Activated T-helper 17 cell treated with anti-CD3 and anti-CD28 coated beads, Interleukin-2, amount 50 U/mL, for 72 hours (primary cell): Measurements from ENCODE around the gene GPC2. TPM values are rescaled to one million over a fixed set of nuclear protein-coding genes. Genes with fewer than 3 reads are reported as not detected.
"Not testable (repeated sequence)": the region's sequence is repeated elsewhere in the genome, so short reads cannot be mapped to it uniquely, and the experiment has no call there.

Experiments used
- ATAC-seq: fragments of 150-1000 bp; cut with Tn5 transposase; replicated peaks from 2 replicates; pipeline ENCODE4 v1.10.0; 2021; ENCODE audit warnings: mild to moderate bottlenecking, moderate library complexity
- H3K27ac Mint-ChIP-seq: one replicate; pipeline ENCODE4 v1.8.0; 2022; ENCODE audit warnings: mixed read lengths
- H3K27me3 Mint-ChIP-seq: one replicate; pipeline ENCODE4 v1.8.0; 2022; ENCODE audit warnings: mixed read lengths
- H3K36me3 Mint-ChIP-seq: one replicate; pipeline ENCODE4 v1.8.0; 2022; ENCODE audit warnings: low read depth, mild to moderate bottlenecking, mixed read lengths
- H3K4me1 Mint-ChIP-seq: one replicate; pipeline ENCODE4 v1.8.0; 2022; ENCODE audit warnings: mixed read lengths
- H3K4me3 Mint-ChIP-seq: one replicate; pipeline ENCODE4 v1.8.0; 2022; ENCODE audit warnings: mild to moderate bottlenecking, mixed read lengths
- H3K9me3 Mint-ChIP-seq: one replicate; pipeline ENCODE4 v1.8.0; 2022; ENCODE audit warnings: mixed read lengths
- total RNA-seq, 2 donors: library from RNA; stranded (reverse); gene quantifications; one replicate each; pipeline ENCODE4 v1.2.3, GENCODE V29; 2022

GPC2 gene
- total RNA-seq, 2 donors from 2014 or later, result 2.8 to 4.9 TPM

DNA sequence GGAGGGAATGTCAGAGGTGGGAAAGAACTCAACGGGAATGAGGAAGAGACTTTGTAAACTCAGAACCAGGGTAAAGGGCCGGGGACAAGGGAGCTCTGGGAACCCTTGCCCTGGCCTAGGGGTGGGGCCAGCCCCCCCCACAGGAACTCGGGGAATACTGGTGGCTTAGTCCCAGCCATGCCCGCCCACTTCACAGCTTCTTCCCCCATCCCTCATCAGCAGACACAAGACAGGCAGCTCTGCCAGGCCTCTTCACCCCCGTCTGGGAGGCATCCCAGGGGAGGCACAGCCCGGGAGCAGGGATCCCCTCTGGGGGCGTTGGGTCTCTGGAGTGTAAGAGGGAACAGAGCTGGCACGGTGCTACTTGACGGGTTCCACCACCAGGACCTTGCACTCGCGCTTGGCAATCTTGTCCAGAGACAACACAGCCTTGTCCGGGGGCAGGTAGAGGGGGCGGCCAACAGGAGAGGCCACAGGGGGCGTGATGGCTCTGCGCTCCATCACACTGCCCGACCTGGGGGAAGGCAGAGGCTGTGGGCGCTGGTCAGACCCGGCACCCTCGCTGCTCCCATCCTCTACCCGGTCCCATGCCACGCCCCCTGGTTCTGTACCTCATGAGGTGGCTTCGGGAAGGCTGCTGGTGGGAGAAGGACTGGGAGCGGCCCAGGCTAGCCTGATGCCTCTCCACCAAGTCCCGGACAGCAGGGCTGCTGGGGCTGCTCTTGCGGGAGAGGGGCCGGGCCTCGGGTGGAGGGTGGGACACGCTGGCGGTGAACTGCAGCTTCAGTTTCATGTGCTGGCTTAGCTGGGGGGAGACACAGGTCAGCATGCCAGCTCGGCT, 22.3 kb downstream of the GPC2 start:
- Mint-ChIP-seq H3K36me3 (peaks cover 74% of the 10 kb centered on the region), H3K4me1 (peaks cover 22% of the 10 kb centered on the region), H3K27ac (no peak overlapping the region), H3K9me3 (no peaks in the 10 kb centered on the region), H3K27me3 (no peaks in the 10 kb centered on the region), H3K4me3 (no peak overlapping the region)
- ATAC-seq, result no peak

DNA sequence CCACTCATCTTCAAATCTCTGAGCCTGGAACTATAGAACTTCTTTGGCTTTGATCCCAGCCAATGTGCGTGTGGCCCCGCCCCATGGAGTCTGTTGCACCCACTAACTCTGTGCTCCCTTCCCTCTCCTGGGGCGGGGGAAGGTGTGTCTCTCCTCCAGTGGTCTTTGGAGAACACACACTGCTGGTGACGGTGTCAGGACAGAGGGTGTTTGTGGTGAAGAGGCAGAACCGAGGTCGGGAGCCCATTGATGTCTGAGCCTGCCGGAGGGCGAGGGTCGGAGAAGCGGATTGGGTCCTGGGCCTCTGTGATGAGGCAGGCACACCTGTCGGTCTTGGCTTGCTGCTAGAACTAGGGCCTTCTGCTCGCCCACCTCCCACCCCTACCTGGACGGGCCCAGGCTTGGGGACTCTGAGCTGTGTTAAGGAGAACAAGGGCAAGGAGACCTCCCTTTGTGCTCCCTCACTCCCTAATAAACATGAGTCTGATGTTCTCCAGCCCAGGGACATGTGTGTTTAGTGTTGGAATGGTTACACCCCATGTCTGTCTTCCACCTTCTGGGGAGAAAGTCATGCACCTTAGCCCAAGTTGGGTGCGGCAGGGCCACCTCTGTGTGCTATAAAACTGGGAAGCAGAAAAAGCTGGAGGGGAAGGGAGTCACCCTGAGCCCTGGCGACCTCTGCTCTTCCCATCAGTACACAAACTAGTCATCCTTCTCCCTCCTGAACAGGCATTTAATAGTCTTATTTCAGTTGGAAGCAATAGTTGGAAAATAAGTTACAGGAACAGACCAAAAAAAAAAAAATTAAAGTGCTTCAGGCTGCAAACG, 23.3 kb downstream of the GPC2 start:
- Mint-ChIP-seq H3K27ac (peak overlapping the region; percentile 41), H3K4me1 (peaks cover 22% of the 10 kb centered on the region), H3K27me3 (no peaks in the 10 kb centered on the region), H3K9me3 (no peaks in the 10 kb centered on the region), H3K36me3 (peaks cover 74% of the 10 kb centered on the region), H3K4me3 (no peak overlapping the region)
- no peak for ATAC-seq

DNA sequence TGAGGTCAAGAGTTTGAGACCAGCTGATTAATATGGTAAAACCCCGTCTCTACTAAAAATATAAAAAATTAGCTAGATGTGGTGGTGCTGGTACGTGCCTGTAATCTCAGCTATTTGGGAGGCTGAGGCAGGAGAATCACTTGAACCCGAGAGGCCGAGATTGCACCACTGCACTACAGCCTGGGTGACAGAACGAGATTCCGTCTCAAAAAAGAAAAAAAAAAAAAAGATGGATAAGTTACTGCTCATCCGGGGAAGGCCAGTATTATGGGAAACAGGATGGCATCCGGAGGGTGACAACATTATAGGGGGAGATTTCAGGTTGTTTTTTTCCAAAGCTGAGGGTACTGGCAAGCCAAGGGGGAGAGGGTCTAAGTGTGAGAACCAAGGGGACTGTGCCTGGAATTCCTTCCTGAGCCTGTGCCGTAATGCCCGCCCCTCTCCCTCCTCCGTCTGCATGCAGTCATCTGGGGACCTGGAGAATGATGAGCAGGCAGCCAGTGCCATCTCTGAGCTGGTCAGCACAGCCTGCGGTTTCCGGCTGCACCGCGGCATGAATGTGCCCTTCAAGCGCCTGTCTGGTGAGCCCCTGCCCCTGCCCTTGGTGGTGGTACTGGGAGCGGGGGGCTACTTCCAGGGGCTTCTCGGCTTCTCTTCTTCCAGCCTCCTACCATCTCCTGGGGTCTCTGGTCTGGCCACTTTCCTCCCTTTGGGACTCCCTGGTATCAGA, 24.1 kb downstream of the GPC2 start:
- Mint-ChIP-seq H3K27ac (peak overlapping the region; percentile 41), H3K9me3 (no peaks in the 10 kb centered on the region), H3K27me3 (no peaks in the 10 kb centered on the region), H3K4me1 (peaks cover 22% of the 10 kb centered on the region), H3K4me3 (no peak overlapping the region), H3K36me3 (peaks cover 74% of the 10 kb centered on the region)
- ATAC-seq, result no peak

DNA sequence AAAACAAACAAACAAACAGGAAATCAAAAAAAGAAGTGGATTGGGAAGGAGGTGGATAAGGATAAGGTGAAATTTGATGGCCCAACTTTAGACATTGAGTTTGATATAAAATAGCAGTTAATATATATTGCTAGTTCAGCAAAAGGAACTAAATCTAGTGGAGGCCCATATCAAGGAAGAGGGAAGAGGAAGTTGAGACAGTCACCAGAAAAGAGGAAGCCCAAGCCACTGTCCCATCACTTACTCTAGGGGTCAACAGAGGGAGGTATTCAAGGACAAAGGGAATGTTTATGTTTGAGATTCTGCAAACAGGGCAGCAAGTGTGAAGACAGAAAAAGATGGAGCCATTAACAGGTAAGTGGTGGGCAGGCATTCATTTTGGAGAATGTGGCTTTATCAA, 24.8 kb downstream of the GPC2 start:
- Mint-ChIP-seq H3K9me3 (no peaks in the 10 kb centered on the region), H3K27ac (peak overlapping the region; percentile 8), H3K27me3 (no peaks in the 10 kb centered on the region), H3K4me1 (peaks cover 19% of the 10 kb centered on the region), H3K36me3 (peaks cover 70% of the 10 kb centered on the region), H3K4me3 (no peak overlapping the region)
- no peak for ATAC-seq

DNA sequence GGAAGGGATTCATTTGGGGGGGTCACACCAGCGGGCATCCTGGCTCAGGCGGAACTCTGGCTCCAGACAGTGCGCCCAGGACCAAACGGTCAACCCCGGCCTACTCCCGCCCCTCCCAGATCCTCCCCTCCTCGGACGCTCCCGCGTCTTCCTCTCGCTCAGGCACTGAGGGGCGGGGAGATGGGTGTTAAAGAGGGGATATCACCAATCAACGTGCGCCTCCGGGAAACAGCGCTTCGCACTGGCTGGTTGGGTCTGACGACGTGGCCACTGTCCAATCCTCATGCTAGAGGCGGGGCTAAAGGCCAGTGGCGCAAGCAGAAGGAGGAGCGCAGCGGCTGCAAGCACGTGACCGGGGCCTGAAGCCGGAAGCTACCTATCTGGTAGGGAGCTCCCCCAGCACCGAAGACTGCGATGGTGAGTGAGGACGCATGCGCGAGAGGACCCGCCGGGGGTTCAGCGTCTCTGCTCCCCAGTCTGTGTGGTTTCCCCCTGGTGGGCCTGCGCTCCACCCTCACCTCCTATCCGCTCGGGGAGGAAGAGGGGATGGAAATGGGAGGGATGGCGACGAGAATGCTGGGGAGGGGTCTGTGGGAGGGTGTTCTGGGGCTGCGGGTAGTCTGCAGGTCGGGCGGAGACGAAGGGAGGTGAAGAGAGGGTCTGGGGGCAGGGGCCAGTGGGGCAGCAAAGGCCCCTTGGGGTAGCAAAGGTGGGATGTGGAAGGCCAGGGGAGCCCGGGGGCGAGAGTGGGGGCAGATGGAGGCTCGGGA, 28.4 kb downstream of the GPC2 start, which contains the start of gene LAMTOR4:
Gene LAMTOR4 (plus strand): TSS at position 360 of the 770 bp plus-strand sequence. CDS start 55 bp downstream, at position 415.
- ATAC-seq, result peak; percentile 99
- Mint-ChIP-seq H3K4me1 (peaks cover 14% of the 10 kb centered on the region), H3K4me3 (peak within 1 kb of the TSS; percentile 88), H3K36me3 (peaks cover 37% of the 10 kb centered on the region), H3K27ac (peak within 1 kb of the TSS; percentile 90), H3K9me3 (no peaks in the 10 kb centered on the region), H3K27me3 (no peaks in the 10 kb centered on the region)

DNA sequence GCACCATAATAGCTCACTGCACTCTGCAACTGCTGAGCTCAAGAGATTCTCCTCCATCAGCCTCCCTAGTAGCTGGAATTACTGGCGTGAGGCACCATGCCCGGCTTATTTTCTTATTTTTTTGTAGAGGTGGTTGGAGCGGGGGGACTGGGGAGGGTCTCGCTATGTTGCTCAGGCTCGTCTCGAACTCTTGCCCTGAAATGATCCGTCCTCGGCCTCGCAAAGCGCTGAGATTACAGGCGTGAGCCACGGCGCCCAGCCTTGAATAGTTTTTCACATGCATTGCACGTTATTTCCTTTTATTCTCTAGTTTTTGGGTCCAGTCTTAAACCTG, 29.0 kb downstream of the GPC2 start:
- peaks cover 14% of the 10 kb centered on the region for H3K4me1 Mint-ChIP-seq
- no peak for ATAC-seq

DNA sequence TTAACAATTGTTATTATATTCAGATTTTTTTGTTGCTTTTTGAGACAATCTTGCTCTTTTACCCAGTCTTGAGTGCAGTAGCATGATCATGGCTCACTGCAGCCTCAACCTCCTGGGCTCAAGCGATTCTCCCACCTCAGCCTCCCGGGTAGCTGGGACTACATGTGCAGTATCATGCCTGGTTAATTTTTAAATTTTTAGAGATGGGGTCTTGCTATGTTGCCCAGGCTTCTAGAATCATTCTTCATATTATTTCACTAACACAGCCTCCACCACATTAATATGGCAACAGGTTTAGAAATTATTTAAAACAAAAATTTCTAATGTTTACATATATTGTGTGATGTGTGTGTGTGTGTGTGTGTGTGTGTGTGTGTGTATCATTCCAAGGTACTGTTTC, 29.9 kb downstream of the GPC2 start:
- no peaks in the 10 kb centered on the region for H3K9me3 Mint-ChIP-seq
- no peak for ATAC-seq
- H3K36me3 Mint-ChIP-seq, result peaks cover 22% of the 10 kb centered on the region
- no peaks in the 10 kb centered on the region for H3K27me3 Mint-ChIP-seq
- H3K4me3 Mint-ChIP-seq, result no peak overlapping the region
- no peak overlapping the region for H3K27ac Mint-ChIP-seq
- peaks cover 9% of the 10 kb centered on the region for H3K4me1 Mint-ChIP-seq

More for the DNA sequence above, 29.0 kb downstream of the GPC2 start:
- H3K27ac Mint-ChIP-seq, result peak overlapping the region; percentile 90
- no peaks in the 10 kb centered on the region for H3K27me3 Mint-ChIP-seq
- peaks cover 31% of the 10 kb centered on the region for H3K36me3 Mint-ChIP-seq
- H3K9me3 Mint-ChIP-seq, result no peaks in the 10 kb centered on the region
- peak overlapping the region; percentile 88 for H3K4me3 Mint-ChIP-seq

DNA sequence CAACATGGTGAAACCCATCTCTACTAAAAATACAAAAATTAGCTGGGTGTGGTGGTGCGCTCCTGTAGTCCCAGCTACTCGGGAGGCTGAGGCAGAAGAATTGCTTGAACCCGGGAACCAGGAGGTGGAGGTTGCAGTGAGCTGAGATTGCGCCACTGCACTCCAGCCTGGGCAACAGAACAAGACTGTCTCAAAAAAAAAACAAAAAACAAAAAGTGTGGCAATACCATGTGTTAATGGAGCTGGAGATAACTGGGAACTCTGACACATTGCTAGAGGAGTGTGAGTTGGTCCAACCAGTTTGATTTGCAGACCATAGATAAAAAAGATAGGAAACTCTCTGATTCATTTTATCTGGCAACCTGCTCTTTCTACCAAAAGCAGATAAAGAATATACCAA, 30.8 kb downstream of the GPC2 start:
- not testable (repeated sequence) for H3K27me3 Mint-ChIP-seq, H3K4me3 Mint-ChIP-seq, H3K9me3 Mint-ChIP-seq, ATAC-seq, H3K27ac Mint-ChIP-seq, H3K4me1 Mint-ChIP-seq
- H3K36me3 Mint-ChIP-seq, result peaks cover 13% of the 10 kb centered on the region

DNA sequence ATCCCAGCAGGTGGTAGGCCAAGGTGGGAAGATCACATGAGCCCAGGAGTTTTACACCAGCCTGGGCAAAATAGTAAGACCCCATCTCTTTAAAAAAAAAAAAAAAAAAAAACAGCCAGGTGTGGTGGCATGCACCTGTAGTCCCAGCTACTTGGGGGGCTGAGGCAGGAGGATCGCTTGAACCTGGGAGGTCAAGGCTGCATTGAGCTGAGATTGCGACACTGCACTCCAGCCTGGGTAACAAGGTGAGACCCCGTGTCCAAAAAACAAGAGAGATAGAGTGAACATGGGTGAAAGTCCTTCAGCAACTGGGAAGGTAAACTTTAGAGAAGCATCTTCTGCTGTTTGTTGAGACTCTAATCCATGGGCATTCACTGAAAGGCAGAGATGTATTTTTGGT, 34.7 kb downstream of the GPC2 start:
- no peaks in the 10 kb centered on the region for H3K36me3 Mint-ChIP-seq
- no peaks in the 10 kb centered on the region for H3K27me3 Mint-ChIP-seq
- no peak overlapping the region for H3K27ac Mint-ChIP-seq
- H3K4me3 Mint-ChIP-seq, result no peak overlapping the region
- no peaks in the 10 kb centered on the region for H3K9me3 Mint-ChIP-seq
- ATAC-seq, result no peak
- no peaks in the 10 kb centered on the region for H3K4me1 Mint-ChIP-seq

DNA sequence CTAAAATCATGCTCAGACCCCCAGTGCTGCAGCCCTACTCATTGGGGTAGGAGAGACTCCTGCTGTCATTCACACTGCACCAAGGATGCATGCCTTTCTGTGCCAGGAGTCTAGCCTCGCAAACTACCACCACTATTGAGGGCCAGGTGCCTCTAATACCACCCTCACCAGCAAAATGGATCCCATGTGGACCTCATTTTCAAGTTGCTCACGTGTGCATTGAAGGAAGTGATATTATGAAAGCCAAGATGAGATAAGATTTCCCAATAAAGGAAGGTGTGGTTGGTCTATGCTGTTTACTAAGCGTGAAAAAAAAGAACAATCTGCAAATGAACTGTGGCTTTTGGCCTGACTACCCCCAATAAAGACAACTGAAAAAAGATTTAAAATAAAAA, 35.6 kb downstream of the GPC2 start:
- ATAC-seq, result no peak
- no peaks in the 10 kb centered on the region for H3K4me1 Mint-ChIP-seq

DNA sequence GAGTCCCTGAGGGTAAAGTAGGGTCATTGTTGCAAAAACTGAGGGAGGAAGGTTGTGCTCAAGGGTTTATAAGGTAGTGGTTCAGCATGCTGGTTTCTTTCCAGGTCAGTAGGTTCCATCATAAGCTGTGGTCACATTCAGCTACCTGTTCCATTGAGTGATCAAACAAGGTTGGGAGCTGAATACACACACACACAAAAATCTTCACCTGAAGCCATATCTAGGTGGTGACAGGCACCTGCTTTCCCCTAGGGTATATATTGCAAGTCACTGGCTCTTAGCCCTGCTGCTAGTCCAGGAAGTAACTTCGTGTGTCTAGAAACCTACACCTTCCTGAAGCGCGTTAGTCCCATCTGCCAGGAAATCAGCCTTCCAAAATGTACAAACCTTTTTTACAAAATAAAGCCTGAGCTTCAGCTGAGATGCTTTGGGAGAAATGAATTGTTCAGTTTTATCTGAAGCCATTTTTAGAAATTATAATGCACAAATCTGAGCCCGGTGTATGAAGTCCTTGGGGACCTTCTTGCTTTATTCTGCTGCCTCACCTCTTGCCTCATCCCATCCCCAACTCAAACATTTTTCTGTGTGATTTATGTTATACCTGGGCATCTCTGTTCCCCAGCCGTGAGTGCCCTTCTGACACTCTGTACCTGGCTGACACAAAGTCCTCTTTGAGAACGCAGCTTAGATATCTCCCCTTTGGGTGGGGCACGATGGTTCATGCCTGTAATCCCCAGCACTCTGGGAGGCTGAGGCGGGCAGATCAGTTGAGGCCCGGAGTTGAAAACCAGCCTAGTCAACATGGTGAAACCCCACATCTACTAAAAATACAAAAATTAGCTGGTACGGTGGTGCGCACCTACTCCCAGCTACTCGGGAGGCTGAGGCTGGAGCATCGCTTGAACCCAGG, 39.1 kb downstream of the GPC2 start:
- Mint-ChIP-seq H3K4me1 (no peaks in the 10 kb centered on the region), H3K36me3 (no peaks in the 10 kb centered on the region), H3K4me3 (no peak overlapping the region), H3K9me3 (no peaks in the 10 kb centered on the region), H3K27ac (peak overlapping the region; percentile 8), H3K27me3 (no peaks in the 10 kb centered on the region)
- no peak for ATAC-seq

More for the DNA sequence above, 35.6 kb downstream of the GPC2 start:
- Mint-ChIP-seq H3K9me3 (no peaks in the 10 kb centered on the region), H3K27me3 (no peaks in the 10 kb centered on the region), H3K36me3 (no peaks in the 10 kb centered on the region), H3K4me3 (no peak overlapping the region), H3K27ac (no peak overlapping the region)

DNA sequence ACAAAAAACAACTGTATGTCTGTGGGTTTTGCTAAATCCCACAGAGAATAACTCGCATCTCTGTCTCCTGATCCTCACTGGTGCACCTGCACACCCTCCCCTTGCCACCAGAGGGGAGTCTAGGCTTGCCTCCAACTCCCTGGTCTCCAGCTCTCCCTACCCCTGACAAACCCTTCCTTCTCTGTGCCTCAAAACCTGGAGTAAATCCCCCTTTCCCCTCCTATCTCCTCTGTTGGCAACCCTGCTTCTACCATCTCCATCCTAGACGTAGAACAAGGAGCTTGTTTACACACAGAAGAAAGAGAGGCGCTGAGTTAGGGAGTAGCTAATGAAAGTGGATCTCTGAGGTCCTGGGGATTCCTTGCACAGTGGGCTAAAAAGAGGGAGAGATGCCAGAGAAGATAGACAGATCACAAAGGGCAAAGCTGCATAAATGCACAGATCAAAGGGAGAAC, 44.5 kb downstream of the GPC2 start:
- no peaks in the 10 kb centered on the region for H3K36me3 Mint-ChIP-seq
- H3K4me3 Mint-ChIP-seq, result peak overlapping the region; percentile 5
- H3K4me1 Mint-ChIP-seq, result no peaks in the 10 kb centered on the region
- H3K9me3 Mint-ChIP-seq, result no peaks in the 10 kb centered on the region
- peak; percentile 85 for ATAC-seq
- peak overlapping the region; percentile 45 for H3K27ac Mint-ChIP-seq
- no peaks in the 10 kb centered on the region for H3K27me3 Mint-ChIP-seq

DNA sequence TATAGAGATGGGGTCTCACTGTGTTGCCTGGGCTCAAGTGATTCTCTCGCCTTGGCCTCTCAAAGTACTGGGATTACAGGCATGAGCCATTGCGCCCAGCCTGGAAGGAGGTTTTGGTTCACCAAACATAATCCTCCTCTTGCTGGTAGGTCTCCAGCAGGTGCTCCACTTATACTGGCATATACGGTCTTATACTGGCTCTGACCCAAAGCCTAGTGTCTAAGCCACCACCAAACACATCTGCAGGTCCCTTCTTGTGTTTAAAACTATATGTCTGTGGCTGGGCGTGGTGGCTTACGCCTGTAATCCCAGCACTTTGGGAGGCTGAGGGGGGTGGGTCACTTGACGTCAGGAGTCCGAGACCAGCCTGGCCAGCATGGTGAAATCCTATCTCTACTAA, 45.1 kb downstream of the GPC2 start:
- H3K4me1 Mint-ChIP-seq, result no peaks in the 10 kb centered on the region
- H3K27ac Mint-ChIP-seq, result no peak overlapping the region
- ATAC-seq, result no peak
- H3K27me3 Mint-ChIP-seq, result no peaks in the 10 kb centered on the region
- H3K36me3 Mint-ChIP-seq, result peaks cover under 1% of the 10 kb centered on the region
- H3K4me3 Mint-ChIP-seq, result peak overlapping the region; percentile 53
- H3K9me3 Mint-ChIP-seq, result no peaks in the 10 kb centered on the region
